Neuron (in vitro differentiated cells): Measurements from ENCODE around the gene RETN.

Experiments
- H2AFZ ChIP-seq: one replicate; pipeline ENCODE4 v1.6.1; 2013; ENCODE audit warnings: low read depth, mild to moderate bottlenecking, inconsistent platforms, low read length, moderate library complexity
- H3K27me3 ChIP-seq: one replicate; pipeline ENCODE4 v1.6.1; 2013; ENCODE audit warnings: low read length; ENCODE audit not compliant: insufficient read depth
- H3K36me3 ChIP-seq: one replicate; pipeline ENCODE4 v1.6.1; 2013; ENCODE audit warnings: low read length; ENCODE audit not compliant: insufficient read depth
- H3K4me1 ChIP-seq: one replicate; pipeline ENCODE4 v1.6.1; 2013; ENCODE audit warnings: low read length; ENCODE audit not compliant: insufficient read depth
- H3K4me3 ChIP-seq: 2 replicates; pipeline ENCODE4 v1.5.1; 2013; ENCODE audit warnings: mild to moderate bottlenecking, low read length, moderate library complexity
- H3K9me3 ChIP-seq: one replicate; pipeline ENCODE4 v1.6.1; 2013; ENCODE audit warnings: low read length

The RETN gene

GRCh38 chr19:7631577-7631976 is 37.3 kb upstream of the RETN start:
- Histone ChIP-seq H3K4me1 (peaks cover 22% of the 10 kb centered on the region), H3K27me3 (peaks cover 7% of the 10 kb centered on the region), H2AFZ (no peak overlapping the region), H3K9me3 (no peaks in the 10 kb centered on the region), H3K4me3 (no peak overlapping the region), H3K36me3 (peaks cover 9% of the 10 kb centered on the region)

DNA sequence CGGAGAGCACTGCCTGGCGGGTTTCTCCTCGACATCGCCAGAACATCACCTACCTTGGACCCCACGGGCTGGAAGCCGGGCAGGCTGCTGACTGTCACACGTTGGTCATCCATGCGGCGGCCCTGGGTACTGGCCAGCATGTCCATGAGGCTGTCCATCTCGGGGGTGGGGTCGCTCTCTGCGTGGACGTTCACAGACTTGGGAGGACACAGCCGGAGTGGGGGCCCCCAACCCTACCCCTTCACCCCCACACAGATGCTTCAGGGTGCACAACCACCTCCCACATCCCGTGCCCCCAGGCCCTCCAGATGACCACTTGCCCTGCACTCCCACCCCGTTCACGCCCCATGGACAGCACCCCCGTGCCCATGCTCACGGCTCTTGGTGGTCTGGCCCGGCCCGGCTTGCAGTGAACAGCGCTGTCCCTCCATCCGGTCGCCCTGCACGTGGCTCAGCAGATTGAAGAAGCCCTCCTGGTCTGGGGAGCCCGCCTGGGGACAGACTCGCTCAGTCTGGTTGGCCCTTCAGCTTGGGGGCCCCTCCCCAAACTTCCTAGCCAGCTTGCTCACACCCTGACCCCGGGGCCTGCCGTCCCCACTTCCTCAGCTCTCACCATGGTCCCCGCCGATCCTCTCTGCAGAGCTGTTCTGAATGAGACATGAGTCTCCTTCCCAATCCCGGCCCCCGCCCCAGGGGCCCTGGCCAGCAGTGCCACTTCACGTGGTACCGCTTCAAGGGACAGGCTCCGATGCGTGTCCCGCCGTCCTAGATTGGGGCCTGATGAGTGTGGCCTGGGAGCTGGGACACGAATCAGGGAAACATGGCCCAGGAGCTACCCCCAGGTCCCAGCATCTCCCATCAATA is 36.3 kb upstream of the RETN start:
- H3K4me3 ChIP-seq: no peak overlapping the region
- peaks cover 9% of the 10 kb centered on the region for H3K36me3 ChIP-seq
- H2AFZ ChIP-seq: no peak overlapping the region
- no peaks in the 10 kb centered on the region for H3K9me3 ChIP-seq
- H3K4me1 ChIP-seq: peaks cover 22% of the 10 kb centered on the region
- peaks cover 13% of the 10 kb centered on the region for H3K27me3 ChIP-seq

GRCh38 chr19:7633698-7634097 is 35.2 kb upstream of the RETN start, which contains the start of gene PCP2:
TSS of gene PCP2 (minus strand) at chr19:7633719. CDS start at chr19:7633457, 262 bp downstream.
- no peak within 1 kb of the TSS for H3K4me3 ChIP-seq
- H3K36me3 ChIP-seq: peaks cover 9% of the 10 kb centered on the region
- no peak within 1 kb of the TSS for H2AFZ ChIP-seq
- H3K9me3 ChIP-seq: no peaks in the 10 kb centered on the region
- H3K4me1 ChIP-seq: peaks cover 15% of the 10 kb centered on the region
- peaks cover 14% of the 10 kb centered on the region for H3K27me3 ChIP-seq

DNA sequence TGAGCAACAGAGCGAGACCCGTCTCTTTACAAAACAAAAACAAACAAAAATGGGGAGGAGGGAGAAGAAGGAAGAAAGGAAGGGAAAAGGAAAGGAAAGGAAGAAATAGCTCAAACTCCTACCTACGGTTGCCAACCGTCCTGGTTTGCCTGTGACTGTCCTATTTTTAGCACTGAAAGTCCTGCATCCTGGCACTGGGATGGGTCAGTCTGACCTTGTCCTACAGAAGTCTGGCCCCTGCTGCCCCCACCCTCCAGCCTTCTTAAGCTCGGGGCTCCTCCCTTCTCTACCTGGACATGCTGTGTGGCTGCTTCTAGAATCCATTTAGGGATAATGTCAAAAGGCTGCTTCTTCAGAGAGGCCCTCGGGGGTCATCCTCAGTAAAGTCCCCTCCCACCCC is 33.2 kb upstream of the RETN start:
- Histone ChIP-seq H3K9me3 (no peaks in the 10 kb centered on the region), H3K4me3 (no peak overlapping the region), H2AFZ (no peak overlapping the region), H3K27me3 (peaks cover 14% of the 10 kb centered on the region), H3K36me3 (peaks cover 9% of the 10 kb centered on the region), H3K4me1 (peaks cover 5% of the 10 kb centered on the region)

DNA sequence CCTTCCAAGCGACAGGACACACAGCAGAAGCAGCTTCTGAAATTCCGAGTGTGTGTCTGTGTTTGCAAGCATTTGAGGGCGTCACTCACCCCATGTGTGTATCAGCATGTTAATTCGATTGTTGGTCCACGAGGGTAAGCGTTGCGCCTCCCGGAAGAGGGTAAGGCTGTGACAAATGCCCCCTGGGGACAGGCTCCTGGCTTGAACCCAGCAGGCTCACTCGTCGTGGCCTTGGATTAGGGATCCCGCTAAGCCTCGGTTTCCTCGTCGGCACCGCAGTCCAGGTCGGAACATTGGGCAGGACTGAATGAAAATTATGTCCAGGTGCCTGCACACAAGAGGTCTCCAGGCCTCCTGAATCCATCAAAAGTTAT is 32.5 kb upstream of the RETN start:
- Histone ChIP-seq H3K4me3 (no peak overlapping the region), H3K27me3 (peaks cover 14% of the 10 kb centered on the region), H2AFZ (no peak overlapping the region)

GRCh38 chr19:7636691-7637373 is 32.0 kb upstream of the RETN start, which contains the start of gene STXBP2:
TSS of gene STXBP2 (plus strand) at chr19:7637110. CDS start at chr19:7637150, 40 bp downstream.
- no peak within 1 kb of the TSS for H3K4me3 ChIP-seq
- H3K9me3 ChIP-seq: no peaks in the 10 kb centered on the region
- no peaks in the 10 kb centered on the region for H3K4me1 ChIP-seq
- peaks cover 14% of the 10 kb centered on the region for H3K27me3 ChIP-seq
- no peak within 1 kb of the TSS for H2AFZ ChIP-seq
- H3K36me3 ChIP-seq: peaks cover 7% of the 10 kb centered on the region

More for the DNA sequence above, 32.5 kb upstream of the RETN start:
- H3K36me3 ChIP-seq: peaks cover 9% of the 10 kb centered on the region
- H3K4me1 ChIP-seq: no peaks in the 10 kb centered on the region
- no peaks in the 10 kb centered on the region for H3K9me3 ChIP-seq

DNA sequence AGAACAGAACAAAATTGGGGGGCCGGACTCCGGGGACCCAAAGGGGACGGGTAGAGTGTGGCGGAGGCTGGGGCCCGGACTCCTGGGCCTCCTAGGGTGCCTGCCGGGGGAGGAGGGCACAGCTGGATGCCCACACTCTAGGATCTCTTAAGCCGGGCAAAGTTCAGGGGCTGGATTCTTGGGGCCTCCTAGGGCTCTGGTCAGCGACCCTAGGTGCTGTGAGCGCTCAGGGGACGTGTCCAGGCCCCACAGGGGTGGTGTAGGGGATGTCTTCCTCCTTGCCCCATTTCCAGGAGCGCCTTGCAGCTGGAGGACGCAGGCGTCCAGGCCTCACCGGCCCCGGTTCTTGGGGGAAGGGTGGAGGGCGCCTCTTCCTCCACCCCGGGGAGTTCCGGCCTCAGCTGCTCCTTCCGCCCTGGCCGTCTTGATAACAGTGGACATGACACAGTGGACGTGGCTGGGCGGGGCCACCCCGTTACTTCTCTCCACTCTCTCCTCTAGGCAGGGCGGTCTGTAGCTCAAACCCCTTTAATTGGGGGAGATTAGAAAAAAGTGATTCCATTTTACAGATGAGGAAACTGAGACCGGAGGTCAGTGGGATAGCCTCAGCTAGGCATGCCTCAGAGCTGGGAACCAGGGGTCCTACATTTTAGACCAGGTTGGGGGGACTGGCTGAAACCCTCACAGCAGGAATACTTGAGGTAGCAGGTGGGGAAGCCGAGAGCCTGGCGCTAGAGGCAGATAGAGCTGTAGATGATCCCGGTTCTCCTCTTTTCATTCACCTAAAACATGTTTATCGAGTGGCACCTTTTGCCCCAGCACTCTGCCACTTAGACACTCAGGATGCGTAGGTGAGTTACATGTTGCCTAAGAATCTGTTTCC is 31.2 kb upstream of the RETN start:
- no peak overlapping the region for H2AFZ ChIP-seq
- no peaks in the 10 kb centered on the region for H3K9me3 ChIP-seq
- H3K4me1 ChIP-seq: no peaks in the 10 kb centered on the region
- H3K27me3 ChIP-seq: peaks cover 14% of the 10 kb centered on the region
- no peak overlapping the region for H3K4me3 ChIP-seq
- no peaks in the 10 kb centered on the region for H3K36me3 ChIP-seq

DNA sequence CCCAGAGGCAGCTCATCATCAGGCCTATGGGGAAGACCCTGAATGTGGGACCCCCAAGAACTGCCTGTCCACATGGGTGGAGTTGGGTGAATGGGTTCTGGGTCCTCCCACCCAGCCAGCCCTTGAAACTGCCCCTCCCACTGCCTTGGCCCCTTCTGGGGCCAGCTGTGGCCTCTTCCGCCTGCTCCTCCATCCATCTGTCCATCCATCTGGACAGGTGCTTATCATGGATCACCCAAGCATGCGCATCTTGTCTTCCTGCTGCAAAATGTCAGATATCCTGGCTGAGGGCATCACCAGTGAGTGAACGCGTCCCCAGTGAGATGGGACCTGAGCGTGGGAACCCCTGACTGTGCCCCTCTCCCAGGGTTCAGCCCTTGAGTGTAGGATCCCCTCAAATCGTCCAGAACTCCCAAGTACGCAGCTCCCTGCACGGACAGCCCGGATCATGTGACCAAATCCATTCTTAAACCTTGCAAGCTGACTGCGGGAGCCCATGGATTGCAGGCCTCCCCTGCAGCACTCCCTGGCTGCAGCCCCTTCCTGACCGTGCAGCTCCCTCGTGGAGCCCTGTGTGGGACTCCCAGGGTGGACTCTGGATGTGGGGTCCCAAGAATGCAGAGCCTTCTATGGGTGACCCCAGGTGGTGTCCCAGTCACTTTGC is 29.9 kb upstream of the RETN start:
- Histone ChIP-seq H2AFZ (no peak overlapping the region), H3K36me3 (no peaks in the 10 kb centered on the region), H3K9me3 (no peaks in the 10 kb centered on the region), H3K4me3 (no peak overlapping the region), H3K27me3 (peaks cover 14% of the 10 kb centered on the region), H3K4me1 (no peaks in the 10 kb centered on the region)

- Histone ChIP-seq H3K36me3 (no peaks in the 10 kb centered on the region), H3K9me3 (no peaks in the 10 kb centered on the region), H3K4me3 (no peak overlapping the region), H2AFZ (no peak overlapping the region), H3K4me1 (no peaks in the 10 kb centered on the region), H3K27me3 (peaks cover 14% of the 10 kb centered on the region)
Measured at GRCh38 chr19:7639863-7640348, 28.9 kb upstream of the RETN start.

DNA sequence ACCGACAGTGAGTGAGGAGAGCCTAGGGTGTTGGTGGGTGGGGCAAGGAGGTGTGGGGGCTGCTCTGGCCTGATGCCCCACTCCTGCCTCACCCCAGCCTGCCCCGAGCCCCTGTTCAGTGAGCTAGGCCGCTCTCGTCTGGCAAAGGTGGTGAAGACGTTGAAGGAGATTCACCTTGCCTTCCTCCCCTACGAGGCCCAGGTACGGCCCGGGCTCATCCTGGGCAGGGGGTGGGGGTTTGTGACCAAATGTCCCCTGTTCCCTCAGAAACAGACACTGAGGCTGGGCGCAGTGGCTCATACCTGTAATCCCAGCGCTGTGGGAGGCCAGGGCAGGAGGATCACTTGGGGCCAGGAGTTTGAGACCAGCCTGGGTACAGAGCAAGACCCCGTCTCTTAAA is 28.0 kb upstream of the RETN start:
- no peak overlapping the region for H3K4me3 ChIP-seq
- no peaks in the 10 kb centered on the region for H3K36me3 ChIP-seq
- no peaks in the 10 kb centered on the region for H3K9me3 ChIP-seq
- peaks cover 14% of the 10 kb centered on the region for H3K27me3 ChIP-seq
- H2AFZ ChIP-seq: no peak overlapping the region
- H3K4me1 ChIP-seq: no peaks in the 10 kb centered on the region

- Histone ChIP-seq H3K4me3 (no peak overlapping the region), H3K9me3 (no peaks in the 10 kb centered on the region), H2AFZ (no peak overlapping the region), H3K27me3 (peaks cover 7% of the 10 kb centered on the region), H3K4me1 (no peaks in the 10 kb centered on the region), H3K36me3 (no peaks in the 10 kb centered on the region)
Measured at GRCh38 chr19:7641290-7642276, 27.3 kb upstream of the RETN start.
